Suprapubic skin (tissue), 4 donors: ENCODE results near the gene LRP1B. TPM values are rescaled to one million over a fixed set of nuclear protein-coding genes. Genes with fewer than 3 reads are reported as not detected.

Experiments
- DNase-seq, 2 donors: peaks; one replicate each; pipeline ENCODE4 v3.0.0-alpha.2; 2019; ENCODE audit warnings: low spot score in 2 of 2
- H3K27ac ChIP-seq: fragments of 200-600 bp; sonication (generic); one replicate; pipeline ENCODE4 v1.5.1; 2019
- H3K27me3 ChIP-seq: fragments of 200-600 bp; sonication (generic); one replicate; pipeline ENCODE4 v1.5.1; 2019
- H3K36me3 ChIP-seq: fragments of 200-600 bp; sonication (generic); one replicate; pipeline ENCODE4 v1.5.1; 2019
- H3K4me1 ChIP-seq: fragments of 200-600 bp; sonication (generic); one replicate; pipeline ENCODE4 v1.5.1; 2019
- H3K4me3 ChIP-seq: fragments of 200-600 bp; sonication (generic); one replicate; pipeline ENCODE4 v1.5.1; 2019; ENCODE audit warnings: mild to moderate bottlenecking
- H3K9me3 ChIP-seq: fragments of 200-600 bp; sonication (generic); one replicate; pipeline ENCODE4 v1.5.1; 2019
- EP300 ChIP-seq: sonication (generic); formaldehyde crosslinking; IDR thresholded peaks from one replicate; pipeline ENCODE4 v1.6.1; 2017; ENCODE audit warnings: antibody characterized with exemption
- POLR2A ChIP-seq, 2 donors: fragments of 450-650 bp; IDR thresholded peaks; one replicate each; pipeline ENCODE4 v1.6.1; 2017; ENCODE audit warnings: antibody characterized with exemption in 2 of 2, mild to moderate bottlenecking in 2 of 2, moderate library complexity in 2 of 2
- POLR2AphosphoS5 ChIP-seq, 3 donors: sonication (generic); formaldehyde crosslinking; IDR thresholded peaks; one replicate each; pipeline ENCODE4 v1.6.1; 2017; ENCODE audit warnings: antibody characterized with exemption in 3 of 3
- WGBS: methylation state at CpG from one replicate; pipeline ENCODE4 v1.1.5; 2018; 5-methylcytosine and 5-hydroxymethylcytosine counted together
- total RNA-seq, 4 donors: library from RNA; depleted of rRNA; stranded (reverse); fragments of >200 nt; gene quantifications; one replicate each; pipeline ENCODE4 v1.1.0, GENCODE V29; 2016
- TF ChIP-seq, protein P1 (sequence below), 2 donors: fragments of 200-600 bp in 1 of 2; fragments of 450-650 bp in 1 of 2; sonication (generic) in 1 of 2; IDR thresholded peaks; one replicate each; pipeline ENCODE4 v1.5.1; 2016 to 2019; ENCODE audit warnings: antibody characterized with exemption in 2 of 2, mild to moderate bottlenecking in 1 of 2, moderate library complexity in 1 of 2

The LRP1B gene
- total RNA-seq, 4 donors from 2014 or later = 0.11 to 2.7 (median 1.3) TPM

DNA sequence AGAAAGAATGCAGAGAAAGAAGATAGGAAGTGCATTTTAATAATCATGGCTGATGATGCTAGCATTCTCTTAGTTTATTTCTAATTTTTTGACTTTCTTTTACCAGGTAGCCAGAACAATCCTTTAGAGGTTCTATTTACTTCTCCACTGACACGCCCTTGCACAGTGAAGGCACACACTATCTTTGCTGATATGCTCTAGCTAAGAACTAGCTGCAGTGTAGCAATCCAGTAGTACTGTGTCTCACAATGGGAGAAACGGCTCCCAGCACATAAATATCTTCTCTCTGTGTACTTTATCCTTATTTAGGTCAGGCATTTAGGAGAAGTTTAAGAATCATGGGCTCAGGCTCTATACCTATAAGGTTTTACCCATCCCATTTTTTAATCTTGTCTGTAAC is 1005.4 kb downstream of the LRP1B start:
- Histone ChIP-seq H3K36me3 (no peaks in the 10 kb centered on the region), H3K27ac (no peak overlapping the region), H3K27me3 (no peaks in the 10 kb centered on the region), H3K4me3 (no peak overlapping the region), H3K9me3 (no peaks in the 10 kb centered on the region), H3K4me1 (no peaks in the 10 kb centered on the region)
- 60% methylated on average over 2 of the region's 2 CpGs for WGBS
- TF ChIP-seq EP300 (no peak), POLR2AphosphoS5 (IDR thresholded peaks at IDR 0.05) (no peak), POLR2A (IDR thresholded peaks at IDR 0.05) (no peak)
- TF ChIP-seq, protein P1, sequence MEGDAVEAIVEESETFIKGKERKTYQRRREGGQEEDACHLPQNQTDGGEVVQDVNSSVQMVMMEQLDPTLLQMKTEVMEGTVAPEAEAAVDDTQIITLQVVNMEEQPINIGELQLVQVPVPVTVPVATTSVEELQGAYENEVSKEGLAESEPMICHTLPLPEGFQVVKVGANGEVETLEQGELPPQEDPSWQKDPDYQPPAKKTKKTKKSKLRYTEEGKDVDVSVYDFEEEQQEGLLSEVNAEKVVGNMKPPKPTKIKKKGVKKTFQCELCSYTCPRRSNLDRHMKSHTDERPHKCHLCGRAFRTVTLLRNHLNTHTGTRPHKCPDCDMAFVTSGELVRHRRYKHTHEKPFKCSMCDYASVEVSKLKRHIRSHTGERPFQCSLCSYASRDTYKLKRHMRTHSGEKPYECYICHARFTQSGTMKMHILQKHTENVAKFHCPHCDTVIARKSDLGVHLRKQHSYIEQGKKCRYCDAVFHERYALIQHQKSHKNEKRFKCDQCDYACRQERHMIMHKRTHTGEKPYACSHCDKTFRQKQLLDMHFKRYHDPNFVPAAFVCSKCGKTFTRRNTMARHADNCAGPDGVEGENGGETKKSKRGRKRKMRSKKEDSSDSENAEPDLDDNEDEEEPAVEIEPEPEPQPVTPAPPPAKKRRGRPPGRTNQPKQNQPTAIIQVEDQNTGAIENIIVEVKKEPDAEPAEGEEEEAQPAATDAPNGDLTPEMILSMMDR (IDR thresholded peaks at IDR 0.05) = no peak
- DNase-seq = no peak

- no peak overlapping the region for H3K4me3 ChIP-seq
- H3K27me3 ChIP-seq = no peaks in the 10 kb centered on the region
- TF ChIP-seq POLR2A (IDR thresholded peaks at IDR 0.05) = no peak
- TF ChIP-seq EP300 = no peak
- TF ChIP-seq, protein P1 (IDR thresholded peaks at IDR 0.05) = no peak
- TF ChIP-seq POLR2AphosphoS5 (IDR thresholded peaks at IDR 0.05) = no peak
- no peaks in the 10 kb centered on the region for H3K36me3 ChIP-seq
- no peaks in the 10 kb centered on the region for H3K4me1 ChIP-seq
- no peaks in the 10 kb centered on the region for H3K9me3 ChIP-seq
- DNase-seq = no peak
- 79% methylated on average over 4 of the region's 4 CpGs for WGBS
- H3K27ac ChIP-seq = no peak overlapping the region
Observed at GRCh38 chr2:141118836-141119235, 1012.0 kb downstream of the LRP1B start.

GRCh38 chr2:141113301-141113700 is 1017.5 kb downstream of the LRP1B start:
- TF ChIP-seq POLR2A (IDR thresholded peaks at IDR 0.05) (no peak), EP300 (no peak), POLR2AphosphoS5 (IDR thresholded peaks at IDR 0.05) (no peak)
- TF ChIP-seq, protein P1 (IDR thresholded peaks at IDR 0.05) = no peak
- H3K9me3 ChIP-seq = no peaks in the 10 kb centered on the region
- H3K27ac ChIP-seq = no peak overlapping the region
- no peak overlapping the region for H3K4me3 ChIP-seq
- H3K27me3 ChIP-seq = no peaks in the 10 kb centered on the region
- H3K4me1 ChIP-seq = no peaks in the 10 kb centered on the region
- no peak for DNase-seq
- H3K36me3 ChIP-seq = no peaks in the 10 kb centered on the region

GRCh38 chr2:141109633-141110032 is 1021.2 kb downstream of the LRP1B start:
- Histone ChIP-seq H3K27me3 (no peaks in the 10 kb centered on the region), H3K27ac (no peak overlapping the region)
- DNase-seq = no peak

GRCh38 chr2:141105763-141106162 is 1025.1 kb downstream of the LRP1B start:
- Histone ChIP-seq H3K27ac (no peak overlapping the region), H3K9me3 (no peaks in the 10 kb centered on the region), H3K36me3 (no peaks in the 10 kb centered on the region), H3K4me1 (no peaks in the 10 kb centered on the region), H3K4me3 (no peak overlapping the region), H3K27me3 (no peaks in the 10 kb centered on the region)
- no peak for DNase-seq
- TF ChIP-seq POLR2AphosphoS5 (IDR thresholded peaks at IDR 0.05) (no peak), POLR2A (IDR thresholded peaks at IDR 0.05) (no peak), EP300 (no peak)
- TF ChIP-seq, protein P1 (IDR thresholded peaks at IDR 0.05) = no peak

More at GRCh38 chr2:141109633-141110032, 1021.2 kb downstream of the LRP1B start:
- TF ChIP-seq POLR2A (IDR thresholded peaks at IDR 0.05) = no peak
- TF ChIP-seq, protein P1 (IDR thresholded peaks at IDR 0.05) = no peak
- TF ChIP-seq EP300 = no peak
- TF ChIP-seq POLR2AphosphoS5 (IDR thresholded peaks at IDR 0.05) = no peak
- Histone ChIP-seq H3K9me3 (no peaks in the 10 kb centered on the region), H3K4me3 (no peak overlapping the region), H3K4me1 (no peaks in the 10 kb centered on the region), H3K36me3 (no peaks in the 10 kb centered on the region)
